HG03520 (cell line): Measurements from ENCODE around the gene KLHL33.
A peak's percentile ranks its signal among the peaks of the same experiment; 100 is the strongest.

Experiments used
- ATAC-seq: cut with Tn5 transposase; IDR thresholded peaks from one replicate; pipeline ENCODE4 v1.9.1; 2021; ENCODE audit warnings: mild to moderate bottlenecking, moderate library complexity; ENCODE audit not compliant: unreplicated experiment

KLHL33 gene

DNA sequence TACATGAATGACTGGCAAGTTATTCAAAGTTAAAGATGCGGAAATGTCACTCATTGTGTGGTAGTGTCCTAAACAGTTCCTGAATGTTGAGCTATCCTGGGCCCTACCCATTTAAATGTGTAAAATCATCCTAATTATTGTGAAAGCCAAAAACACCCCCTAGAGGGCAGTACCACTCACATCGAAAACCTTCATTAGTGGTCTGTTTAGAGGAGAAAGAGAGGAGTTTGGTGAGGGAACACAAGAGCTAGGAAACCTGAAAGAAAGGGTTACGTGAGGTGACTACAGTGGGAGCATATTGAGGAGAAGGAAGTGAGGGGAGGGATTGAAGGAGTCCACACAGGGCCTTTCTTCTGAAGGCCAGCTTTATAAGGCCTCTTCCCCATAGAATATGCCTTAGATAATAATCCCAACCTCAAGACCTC, 20.2 kb downstream of the KLHL33 start:
- peak; percentile 29 for ATAC-seq

DNA sequence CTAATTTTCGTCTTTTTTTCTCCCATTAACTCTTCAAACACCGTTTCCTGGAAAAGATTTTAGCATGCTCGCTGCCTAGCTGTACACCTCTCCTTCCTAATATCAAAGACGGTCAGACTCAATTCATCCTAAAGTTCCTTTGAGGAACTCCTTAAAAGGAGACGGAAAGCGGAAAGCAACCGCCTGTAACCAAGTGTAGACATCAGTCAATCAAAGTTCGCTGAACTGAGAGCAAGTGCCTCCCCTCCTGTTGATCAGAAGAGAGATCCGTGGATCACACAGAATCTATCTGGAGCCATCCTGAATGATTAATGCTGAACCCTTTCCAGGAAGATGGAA, 22.3 kb downstream of the KLHL33 start:
- no peak for ATAC-seq

DNA sequence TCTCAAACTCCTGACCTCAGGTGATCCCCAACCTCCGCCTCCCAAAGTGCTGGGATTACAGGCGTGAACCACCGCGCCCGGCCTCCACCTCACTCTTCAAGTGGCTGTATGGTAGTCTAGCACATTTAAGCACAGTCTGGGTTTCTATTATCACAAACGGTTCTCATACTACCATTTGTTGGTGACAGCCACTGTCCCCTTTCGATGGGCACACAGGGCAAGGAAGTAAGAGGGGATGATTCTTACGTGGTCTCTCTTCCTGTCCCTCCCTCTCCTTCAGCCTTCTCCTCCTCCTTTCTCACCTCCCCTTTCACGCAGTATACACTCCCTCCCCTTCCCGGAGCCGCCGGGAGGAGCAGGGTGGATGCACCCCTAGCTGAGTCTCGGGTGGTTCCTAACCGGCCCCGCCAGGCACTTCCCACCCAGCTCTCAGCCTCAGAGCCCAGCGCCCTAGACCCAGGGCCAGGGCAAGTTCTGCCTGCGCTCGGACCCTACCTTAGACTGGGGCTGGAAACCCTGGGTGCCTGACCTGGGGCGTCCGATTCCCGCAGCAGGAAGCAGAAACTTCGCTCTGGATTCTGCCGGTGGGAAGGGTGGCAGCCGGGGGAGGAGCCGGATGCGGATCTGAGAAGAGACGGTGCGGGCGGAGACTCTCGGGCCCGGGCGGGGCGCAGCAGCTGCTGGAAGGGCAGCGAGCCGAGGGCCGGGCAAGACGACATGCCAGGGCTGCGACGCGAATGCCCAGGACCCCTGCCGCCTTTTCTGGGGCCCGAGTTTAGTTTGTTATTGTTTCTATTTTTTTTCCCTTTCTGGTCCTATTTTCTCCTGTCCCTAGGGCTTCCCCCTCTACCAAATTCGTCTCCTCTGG, 22.9 kb downstream of the KLHL33 start, which contains the start of gene TEP1:
TEP1 (minus strand) TSS at position 626 of the 868 bp plus-strand sequence. CDS start 5,062 bp downstream, outside the sequence.
- peak; percentile 60 for ATAC-seq

DNA sequence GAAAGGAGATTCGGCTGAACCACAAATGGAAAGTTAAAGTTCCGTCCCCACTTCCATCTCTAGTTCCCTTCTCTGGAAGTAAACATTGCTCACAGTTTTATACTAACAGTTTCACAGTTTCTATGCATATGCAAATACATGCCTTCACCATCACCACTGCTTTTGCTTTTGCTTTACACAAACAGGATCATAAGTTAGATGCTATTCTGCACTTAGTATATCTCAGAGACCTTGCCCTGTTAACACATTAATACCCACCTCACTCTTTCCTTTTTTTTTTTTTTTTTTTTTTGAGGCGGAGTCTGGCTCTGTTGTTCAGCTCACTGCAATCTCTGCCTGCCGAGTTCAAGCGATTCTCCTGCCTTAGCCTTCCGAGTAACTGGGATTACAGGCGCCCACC, 23.6 kb downstream of the KLHL33 start:
- ATAC-seq, result peak; percentile 64

DNA sequence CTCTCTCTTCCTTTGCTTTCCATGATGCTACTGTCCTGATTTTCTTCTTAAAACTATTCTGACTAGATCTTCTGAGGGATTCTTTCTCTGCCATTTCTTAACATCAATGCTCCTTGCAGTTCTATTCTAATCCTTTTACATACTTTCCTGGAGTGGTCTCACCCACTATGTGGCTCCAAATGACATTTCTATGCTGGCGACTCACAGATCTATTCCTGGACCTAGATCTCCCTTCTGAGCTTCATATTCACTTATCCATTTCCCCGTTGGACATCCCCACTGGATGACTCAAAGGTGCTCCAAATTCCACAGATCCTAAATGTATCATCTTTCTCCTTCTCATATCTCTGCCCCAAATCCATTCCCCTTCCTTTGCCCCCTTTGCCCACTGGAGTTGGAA, 26.7 kb downstream of the KLHL33 start:
- ATAC-seq, result no peak

DNA sequence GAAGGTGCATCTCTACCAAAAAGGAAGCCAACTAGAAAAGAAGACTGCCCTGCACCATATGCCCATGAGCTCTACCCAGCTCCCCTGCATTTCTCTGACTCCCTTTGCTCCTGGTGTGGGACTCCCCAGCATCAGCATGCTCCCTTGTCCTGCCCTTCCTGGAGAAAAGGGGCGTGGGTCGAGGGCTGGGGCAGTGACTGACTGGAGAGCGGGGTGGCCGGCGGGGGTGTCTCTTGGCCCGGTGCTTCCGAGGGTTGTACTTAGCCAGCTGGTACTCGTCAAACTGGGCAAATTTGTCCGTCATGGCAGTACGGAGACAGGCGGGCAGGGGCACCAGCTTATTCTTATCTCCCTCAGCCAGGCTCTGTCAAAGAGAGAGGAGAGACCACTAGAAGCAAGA, 32.4 kb downstream of the KLHL33 start:
- ATAC-seq, result no peak

DNA sequence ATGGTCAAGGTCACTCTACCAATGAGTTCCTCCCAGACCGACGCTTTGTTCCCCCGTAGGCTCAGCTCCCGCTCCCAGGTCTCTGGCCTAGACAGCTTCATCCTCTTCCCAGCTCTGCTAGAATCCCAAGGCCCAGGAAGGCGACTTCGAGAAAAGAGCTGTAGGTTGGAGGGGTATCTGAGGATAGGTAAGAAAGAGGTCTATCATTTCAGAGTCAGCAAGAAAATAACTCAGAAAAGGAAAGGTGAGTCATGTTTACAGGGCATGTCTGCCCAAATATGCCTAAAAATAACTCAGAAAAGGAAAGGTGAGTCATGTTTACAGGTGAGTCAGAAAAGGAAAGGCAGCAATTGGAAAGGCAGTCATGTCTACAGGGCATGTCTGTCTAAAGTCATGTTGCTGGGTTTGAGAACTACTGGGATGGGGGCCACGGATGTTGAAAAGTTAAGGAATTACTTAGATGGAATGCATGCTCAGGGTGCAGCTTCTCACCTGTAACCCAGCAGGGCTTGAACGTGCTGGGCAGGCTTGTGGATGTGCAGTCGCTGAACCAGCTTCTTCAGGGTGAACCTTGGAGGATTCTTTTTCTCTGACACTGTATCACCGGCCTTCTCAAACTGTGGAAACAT, 34.9 kb downstream of the KLHL33 start:
- no peak for ATAC-seq

DNA sequence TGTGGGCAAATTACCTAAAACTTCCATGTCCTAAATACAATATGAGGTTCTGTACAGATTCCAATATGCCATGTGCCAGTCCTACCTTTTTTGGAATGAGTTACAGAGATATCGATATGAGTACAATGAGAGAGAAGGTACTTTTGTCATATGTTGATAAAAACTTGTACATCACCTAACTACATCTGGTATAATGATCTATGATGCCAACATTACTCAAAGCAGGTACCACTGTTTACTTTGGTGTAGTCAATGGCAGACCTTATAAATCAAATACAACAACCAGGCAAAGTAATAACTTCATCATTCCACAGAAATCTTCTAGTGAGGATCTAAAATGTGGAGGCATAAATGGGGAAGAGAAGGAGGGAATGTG, 35.4 kb downstream of the KLHL33 start:
- no peak for ATAC-seq

DNA sequence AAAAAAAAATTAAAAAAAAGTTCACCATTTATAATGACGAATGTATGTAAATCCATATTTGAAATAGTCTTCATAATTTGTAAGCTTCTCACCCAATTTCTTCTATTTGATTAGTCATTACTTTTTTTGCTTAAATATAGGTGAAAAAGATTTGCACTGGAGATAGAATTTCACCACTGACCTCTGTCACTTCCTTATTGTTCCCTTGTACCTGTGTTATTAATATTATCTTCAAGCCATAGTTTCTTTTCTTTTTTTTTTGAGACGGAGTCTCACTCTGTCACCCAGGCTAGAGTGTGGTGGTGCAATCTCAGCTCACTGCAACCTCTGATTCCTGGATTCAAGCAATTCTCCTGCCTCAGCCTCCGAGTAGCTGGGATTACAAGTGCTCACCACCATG, 38.5 kb downstream of the KLHL33 start:
- no peak for ATAC-seq

DNA sequence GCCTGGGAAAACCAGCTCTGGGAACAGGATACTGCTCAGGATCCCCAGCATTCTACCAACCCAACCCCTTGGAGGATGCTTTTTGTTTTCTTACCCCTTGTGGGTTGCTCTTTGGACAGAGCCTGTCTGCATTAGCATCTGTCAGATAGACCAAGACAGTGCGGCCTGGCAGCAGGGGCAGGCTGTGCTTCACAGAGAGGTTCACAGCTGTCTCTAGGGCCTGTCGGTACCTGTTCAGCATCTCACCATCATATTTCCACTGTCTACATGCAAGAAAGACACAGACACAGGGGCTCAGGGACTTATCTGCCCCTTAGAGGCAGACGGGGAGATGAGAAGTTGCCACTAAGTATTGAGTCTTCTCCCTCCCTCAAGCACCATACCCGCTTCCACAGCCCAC, 44.5 kb downstream of the KLHL33 start:
- no peak for ATAC-seq

DNA sequence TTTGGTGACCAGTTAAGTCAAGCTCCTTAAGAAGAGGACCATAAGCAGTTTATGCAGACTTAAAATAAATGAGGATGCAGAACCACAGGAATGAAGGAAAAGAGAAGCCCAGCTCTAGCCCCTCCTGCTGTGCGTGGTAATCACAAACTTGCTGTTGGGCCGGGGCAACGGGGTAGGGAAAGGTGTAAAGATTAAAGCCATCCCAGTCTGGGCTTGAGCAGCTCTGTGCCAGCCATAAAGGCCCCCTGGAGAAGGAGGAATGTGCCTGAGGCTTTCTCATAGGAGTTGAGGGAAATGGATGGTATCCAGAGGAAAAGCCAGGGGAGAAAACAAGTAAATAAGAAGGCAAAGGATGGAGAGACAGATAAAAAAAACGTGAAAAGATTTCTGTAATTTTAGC, 47.8 kb downstream of the KLHL33 start:
- no peak for ATAC-seq

DNA sequence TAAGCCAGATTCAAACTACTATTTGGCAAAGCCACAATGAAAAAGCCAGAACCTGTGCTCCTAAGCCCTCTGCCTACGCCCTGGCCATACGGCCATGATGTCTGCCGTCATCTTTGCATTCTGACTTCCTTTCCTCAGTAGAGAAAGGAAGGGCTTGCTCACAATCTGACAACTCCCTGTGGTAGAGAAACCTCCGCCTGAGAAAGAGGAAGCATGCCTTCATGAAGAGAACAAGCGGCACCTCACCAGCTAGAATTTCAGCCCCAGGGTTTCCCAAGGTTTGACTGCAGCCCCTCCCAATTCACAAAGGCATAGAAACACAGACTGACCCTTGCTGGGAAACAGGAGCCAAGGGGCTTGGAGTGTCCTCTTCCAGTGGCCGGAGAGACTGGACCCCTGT, 48.4 kb downstream of the KLHL33 start:
- no peak for ATAC-seq

DNA sequence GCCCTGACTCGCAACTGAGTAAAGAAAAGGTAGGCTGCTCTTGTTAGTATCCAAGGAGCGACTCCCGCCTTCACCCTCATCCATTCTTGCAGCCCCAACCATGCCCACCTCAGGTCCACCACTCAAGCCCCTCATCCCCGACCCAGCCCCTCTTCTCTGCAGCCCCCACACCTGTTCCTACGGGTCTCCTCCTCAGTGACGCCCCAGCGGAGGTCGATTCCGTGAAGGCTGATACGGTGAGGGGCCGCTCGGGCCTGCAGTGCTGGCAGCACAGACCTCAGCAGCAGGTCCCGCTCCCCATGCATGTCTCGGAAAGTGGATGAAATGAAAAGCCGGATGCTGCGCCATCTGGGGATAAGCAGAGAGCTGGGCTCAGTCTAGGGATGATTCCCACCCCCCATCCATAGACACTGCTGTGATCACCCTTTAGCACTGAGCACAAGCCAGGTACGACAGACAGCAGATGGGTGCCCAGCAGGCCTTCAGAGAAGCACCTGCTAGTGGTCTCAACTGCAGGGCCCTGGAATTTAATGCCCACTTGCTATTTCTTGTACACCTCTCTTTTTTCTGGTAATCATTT, 49.6 kb downstream of the KLHL33 start:
- no peak for ATAC-seq

DNA sequence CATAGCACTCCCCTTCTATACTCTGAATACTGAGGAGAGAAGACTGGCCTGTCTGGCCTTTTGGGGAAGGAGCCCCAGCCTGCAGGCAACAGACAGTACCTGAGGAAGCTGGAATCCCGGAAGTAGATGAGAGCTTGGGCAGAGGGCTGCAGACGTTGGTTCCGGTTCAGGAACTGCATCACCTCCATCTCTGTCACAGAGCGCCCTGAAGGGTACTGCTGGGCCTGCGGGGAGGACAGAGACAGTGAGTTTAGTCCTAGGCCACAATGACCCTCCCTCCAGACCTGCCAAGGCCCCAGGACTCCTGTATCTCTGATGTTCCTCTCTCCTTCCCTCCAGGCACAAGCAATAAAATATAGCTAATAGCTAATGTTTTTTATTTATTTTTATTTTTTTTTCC, 51.1 kb downstream of the KLHL33 start:
- no peak for ATAC-seq

DNA sequence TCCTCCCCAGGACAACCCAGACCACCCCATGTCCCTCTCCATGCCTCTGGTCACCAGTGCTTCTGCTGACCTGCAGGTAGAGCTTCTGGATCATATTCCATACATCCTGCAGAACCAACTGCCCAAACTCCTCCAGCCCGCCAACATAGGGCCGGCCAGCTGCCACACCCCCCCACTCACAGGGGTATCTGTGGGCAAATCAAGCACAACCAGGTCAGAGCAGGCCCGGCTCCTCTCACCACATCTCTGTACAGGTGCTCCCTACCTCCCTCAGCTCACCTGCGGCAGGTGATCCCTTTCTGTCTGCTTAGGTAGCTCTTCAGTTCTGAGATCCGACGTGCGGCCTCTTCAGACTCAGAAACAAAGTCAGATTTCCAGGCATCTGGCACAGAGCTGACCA, 51.6 kb downstream of the KLHL33 start:
- no peak for ATAC-seq

DNA sequence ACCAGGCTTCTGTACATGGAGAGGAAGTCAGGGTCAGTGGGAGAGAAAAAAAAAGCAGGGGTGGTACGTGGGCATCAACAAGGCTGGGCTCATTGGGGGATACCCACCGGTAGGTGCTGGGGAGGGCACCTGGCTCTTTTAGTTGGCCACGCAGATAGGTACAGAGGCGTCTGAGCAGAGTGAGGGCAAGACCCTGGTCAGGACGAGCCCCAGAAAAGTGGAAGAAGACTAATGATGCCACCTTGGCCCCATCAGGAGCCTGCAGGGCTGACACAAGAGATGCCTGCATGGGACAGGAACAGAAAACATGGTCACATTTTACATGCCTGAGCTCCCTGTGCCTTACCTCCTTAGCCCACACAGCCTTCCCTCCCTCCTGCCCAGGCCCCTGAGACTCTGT, 52.3 kb downstream of the KLHL33 start:
- no peak for ATAC-seq

DNA sequence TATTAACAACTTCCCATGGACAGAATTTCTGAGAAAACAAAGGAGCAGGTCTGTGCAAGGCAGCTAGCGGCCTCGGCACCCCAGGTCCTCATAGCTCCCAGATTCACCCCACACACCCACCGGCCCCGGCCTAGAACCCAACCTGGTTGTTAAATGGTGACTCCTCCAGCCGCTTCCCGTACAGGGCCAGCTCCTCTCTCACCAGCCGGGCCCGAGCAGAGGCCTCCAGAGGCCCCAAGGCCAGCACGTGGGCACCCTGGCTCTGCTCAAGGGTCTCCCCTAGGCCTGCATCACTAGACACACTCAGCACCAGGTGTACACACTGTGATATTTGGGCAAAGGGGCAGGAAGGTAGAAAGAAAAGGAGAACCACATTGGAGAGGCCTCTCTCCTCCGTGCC, 52.9 kb downstream of the KLHL33 start:
- no peak for ATAC-seq

DNA sequence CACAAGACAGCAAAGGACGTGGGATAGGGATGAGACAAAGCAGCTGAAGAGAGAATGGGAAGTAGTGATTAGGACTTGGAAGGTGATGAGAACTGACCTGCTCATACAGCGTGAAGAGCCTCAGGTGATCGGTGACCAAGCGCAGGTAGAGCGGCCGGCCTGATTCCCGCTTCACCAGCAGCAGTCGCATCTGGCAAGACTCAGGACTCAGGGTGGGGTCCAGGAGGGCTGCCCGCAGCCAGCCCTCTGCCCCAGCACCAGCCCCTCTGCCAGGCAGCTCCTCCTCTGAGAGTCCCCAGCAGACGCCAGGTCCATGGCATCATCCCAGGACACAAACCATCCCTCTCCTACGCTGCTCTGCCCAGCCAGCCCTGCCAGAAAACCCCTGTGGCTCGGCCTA, 53.4 kb downstream of the KLHL33 start:
- no peak for ATAC-seq

DNA sequence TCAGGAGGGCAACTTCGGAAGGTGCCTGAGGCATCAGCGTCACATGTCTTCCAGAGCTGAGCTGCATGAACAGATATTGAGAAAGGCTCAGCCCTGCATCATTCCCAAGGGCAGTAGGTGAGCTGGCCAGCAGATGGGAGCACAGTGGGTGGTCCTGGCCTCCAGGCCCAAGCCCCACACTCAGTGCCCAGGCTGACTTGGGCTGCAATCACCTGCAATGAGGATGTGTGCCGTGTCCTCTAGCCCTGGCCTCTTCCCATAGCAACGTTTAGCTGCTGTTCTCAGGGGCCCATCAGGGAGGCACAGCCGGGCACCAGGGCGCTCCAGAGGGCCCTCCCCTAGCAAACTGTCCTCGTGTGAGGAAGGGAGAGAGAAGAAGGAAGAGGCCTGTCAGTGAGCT, 54.6 kb downstream of the KLHL33 start:
- ATAC-seq, result no peak

DNA sequence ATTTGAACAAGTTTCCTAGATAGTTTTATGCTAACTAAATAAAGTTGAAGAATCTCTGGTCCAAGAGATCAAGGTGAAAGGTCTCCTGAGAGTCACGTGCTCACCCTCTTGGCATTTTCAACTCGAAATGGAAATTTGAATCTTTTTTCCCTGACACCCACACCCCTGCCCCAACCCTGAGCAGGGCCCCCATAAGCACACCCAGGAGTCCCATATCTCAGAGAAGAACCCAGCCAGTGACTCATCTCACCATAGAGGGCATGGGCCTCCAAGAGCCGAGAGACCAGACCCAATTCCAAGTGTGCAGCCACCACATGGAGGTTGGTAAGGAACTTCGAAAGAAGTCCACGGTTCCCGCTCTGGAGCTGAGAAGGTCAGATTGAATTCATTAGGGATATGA, 55.3 kb downstream of the KLHL33 start:
- no peak for ATAC-seq

DNA sequence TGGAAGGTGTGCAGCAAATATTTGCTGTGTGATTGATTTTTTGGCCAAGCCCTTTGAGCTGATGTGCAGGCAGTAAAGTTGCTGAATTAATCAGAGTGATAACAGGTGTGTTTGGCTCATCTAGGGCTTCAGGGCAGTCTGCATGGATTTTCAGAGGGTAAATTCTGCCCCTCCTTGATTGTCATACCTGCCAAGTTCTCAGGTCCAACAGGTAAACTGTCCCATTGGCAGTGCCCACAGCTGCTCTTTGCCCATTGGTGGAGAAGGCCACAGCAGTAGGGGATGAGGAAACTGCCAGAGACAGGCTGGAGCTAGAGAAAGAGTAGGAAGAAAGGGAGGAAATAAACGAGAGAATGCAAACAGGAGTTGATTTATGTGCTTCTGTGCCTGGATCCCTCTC, 56.2 kb downstream of the KLHL33 start:
- ATAC-seq, result no peak

DNA sequence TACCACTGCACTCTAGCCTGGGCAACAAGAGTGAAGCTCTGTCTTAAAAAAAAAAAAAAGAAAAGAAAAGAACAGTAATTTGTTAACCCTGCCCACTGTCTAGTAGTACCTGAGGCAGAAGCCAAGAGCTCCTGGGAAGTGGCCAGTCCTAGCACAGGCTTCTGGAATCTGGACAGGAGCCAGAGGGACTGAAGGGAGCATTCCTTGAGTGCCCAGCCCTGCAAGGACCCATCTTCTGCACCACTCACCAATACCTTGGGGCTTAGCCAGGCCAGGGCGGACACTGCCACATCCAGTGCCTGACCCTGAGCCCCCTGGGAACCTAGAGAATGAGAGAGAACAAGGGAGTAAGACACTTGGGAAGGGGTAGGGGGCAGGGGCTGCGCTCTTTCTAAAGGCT, 58.8 kb downstream of the KLHL33 start:
- ATAC-seq, result no peak
